ENCODE measurements around the gene RUFY3.

RUFY3 gene

GRCh38 chr4:70772929-70773555, 51.3 kb downstream of the RUFY3 start:
- no peak for DNase-seq (ENCODE audit: low read depth)
- in situ Hi-C loops (cut with HindIII; ENCODE audit: low sequenced_read_pairs): no loop called here
- no peak overlapping the region for H3K4me3 ChIP-seq (ENCODE audit: low read depth, low read length)
- no peak for TF ChIP-seq CTCF (IDR thresholded peaks at IDR 0.05; ENCODE audit: low read depth, low read length, missing control alignments)

GRCh38 chr4:70778888-70779422, 57.2 kb downstream of the RUFY3 start:
- DNase-seq (ENCODE audit: low read depth): no peak
- no peak for TF ChIP-seq CTCF (IDR thresholded peaks at IDR 0.05; ENCODE audit: low read depth, low read length, missing control alignments)
- no peak overlapping the region for H3K4me3 ChIP-seq (ENCODE audit: low read depth, low read length)
- in situ Hi-C loops (cut with HindIII; ENCODE audit: low sequenced_read_pairs): no loop called here

- H3K4me3 ChIP-seq (ENCODE audit: low read depth, low read length): no peak overlapping the region
- no peak for DNase-seq (ENCODE audit: low read depth)
- in situ Hi-C loops (cut with HindIII; ENCODE audit: low sequenced_read_pairs): no loop called here
- no peak for TF ChIP-seq CTCF (IDR thresholded peaks at IDR 0.05; ENCODE audit: low read depth, low read length, missing control alignments)
These were observed 61.3 kb downstream of the RUFY3 start for GRCh38 chr4:70783096-70783495.

- DNase-seq (ENCODE audit: low read depth): no peak
- no peak overlapping the region for H3K4me3 ChIP-seq (ENCODE audit: low read depth, low read length)
- in situ Hi-C loops (cut with HindIII; ENCODE audit: low sequenced_read_pairs): no loop called here
- TF ChIP-seq CTCF (IDR thresholded peaks at IDR 0.05; ENCODE audit: low read depth, low read length, missing control alignments): no peak
These were observed 65.7 kb downstream of the RUFY3 start for GRCh38 chr4:70787496-70787895.

GRCh38 chr4:70788733-70789132, 67.0 kb downstream of the RUFY3 start:
- H3K4me3 ChIP-seq (ENCODE audit: low read depth, low read length): no peak overlapping the region
- DNase-seq (ENCODE audit: low read depth): no peak
- in situ Hi-C loops (cut with HindIII; ENCODE audit: low sequenced_read_pairs): no loop called here
- TF ChIP-seq CTCF (IDR thresholded peaks at IDR 0.05; ENCODE audit: low read depth, low read length, missing control alignments): no peak

GRCh38 chr4:70793626-70794025, 71.9 kb downstream of the RUFY3 start:
- no peak for DNase-seq (ENCODE audit: low read depth)
- in situ Hi-C loops (cut with HindIII; ENCODE audit: low sequenced_read_pairs): no loop called here
- no peak overlapping the region for H3K4me3 ChIP-seq (ENCODE audit: low read depth, low read length)
- TF ChIP-seq CTCF (IDR thresholded peaks at IDR 0.05; ENCODE audit: low read depth, low read length, missing control alignments): no peak
